Gastroesophageal sphincter (tissue), 4 donors: Measurements from ENCODE around the gene C4orf33. TPM values are rescaled to one million over a fixed set of nuclear protein-coding genes. Genes with fewer than 3 reads are reported as not detected.

Source experiments
- ATAC-seq: fragments of 150-250 bp; one replicate; pipeline ENCODE4 v1.9.1; 2016; ENCODE audit warnings: mild to moderate bottlenecking, moderate library complexity
- H3K27ac ChIP-seq, 4 donors: fragments of 200-600 bp; sonication (generic) in 3 of 4; 1 replicate in 3 of 4; 2 replicates in 1 of 4; pipeline ENCODE4 v1.5.1; 2016 to 2019
- H3K27me3 ChIP-seq: fragments of 200-600 bp; sonication (generic); one replicate; pipeline ENCODE4 v1.5.1; 2019
- H3K36me3 ChIP-seq, 2 donors: fragments of 200-600 bp; sonication (generic); one replicate each; pipeline ENCODE4 v1.5.1; 2019; ENCODE audit warnings: control low read depth in 1 of 2
- H3K4me1 ChIP-seq, 3 donors: fragments of 200-600 bp; sonication (generic); 1 replicate in 2 of 3; 2 replicates in 1 of 3; pipeline ENCODE4 v1.5.1; 2016 to 2019; ENCODE audit warnings: control low read depth in 2 of 3
- H3K4me3 ChIP-seq, 2 donors: fragments of 200-600 bp; sonication (generic); one replicate each; pipeline ENCODE4 v1.5.1; 2019; ENCODE audit warnings: mild to moderate bottlenecking in 1 of 2, moderate library complexity in 1 of 2
- H3K9me3 ChIP-seq, 3 donors: fragments of 200-600 bp; sonication (generic); one replicate each; pipeline ENCODE4 v1.5.1; 2017 to 2019; ENCODE audit warnings: control low read depth in 2 of 3
- EP300 ChIP-seq: sonication (generic); formaldehyde crosslinking; IDR thresholded peaks from one replicate; pipeline ENCODE4 v1.6.1; 2017; ENCODE audit warnings: antibody characterized with exemption, mild to moderate bottlenecking
- POLR2A ChIP-seq, 2 donors: fragments of 450-650 bp; IDR thresholded peaks; one replicate each; pipeline ENCODE4 v1.6.1; 2017; ENCODE audit warnings: antibody characterized with exemption in 2 of 2, mild to moderate bottlenecking in 2 of 2, moderate library complexity in 1 of 2
- POLR2AphosphoS5 ChIP-seq: sonication (generic); formaldehyde crosslinking; IDR thresholded peaks from one replicate; pipeline ENCODE4 v1.6.1; 2017; ENCODE audit warnings: antibody characterized with exemption
- WGBS, 2 donors: methylation state at CpG; one replicate each; pipeline ENCODE4 v1.1.5; 2018; ENCODE audit warnings: low coverage in 1 of 2; 5-methylcytosine and 5-hydroxymethylcytosine counted together
- total RNA-seq, 4 donors: library from RNA; depleted of rRNA; stranded (reverse); fragments of >200 nt; gene quantifications; one replicate each; pipeline ENCODE4 v1.1.0, GENCODE V29; 2016
- TF ChIP-seq, protein P1 (sequence below), 4 experiments: fragments of 200-600 bp in 2 of 4; fragments of 450-650 bp in 2 of 4; sonication (generic) in 1 of 4; IDR thresholded peaks; one replicate each; pipeline ENCODE4 v1.5.1; 2017 to 2019; ENCODE audit warnings: antibody characterized with exemption in 4 of 4, mild to moderate bottlenecking in 2 of 4, moderate library complexity in 2 of 4

Gene C4orf33
- total RNA-seq, 4 donors from 2014 or later, result 4.8 to 12.5 (median 7.6) TPM

DNA sequence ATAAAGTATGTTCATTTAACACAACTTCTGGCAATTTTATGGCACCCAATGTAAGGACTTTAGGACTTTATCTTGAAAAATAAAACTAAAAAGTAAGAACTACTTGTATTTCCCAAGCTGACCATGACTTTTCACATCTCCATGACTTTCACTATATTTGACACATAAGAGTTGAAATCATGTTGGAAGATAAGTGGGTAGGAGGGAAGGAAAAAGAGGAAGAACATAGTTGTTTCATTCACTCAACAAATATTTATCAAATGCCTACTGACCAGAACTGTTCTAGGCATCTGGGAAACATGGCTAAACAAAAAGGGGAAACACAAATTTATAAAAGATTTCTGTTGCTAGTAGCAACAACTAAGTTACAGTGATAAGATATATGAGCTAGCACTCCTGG is 18.6 kb upstream of the C4orf33 start:
- Histone ChIP-seq H3K27me3 (no peaks in the 10 kb centered on the region), H3K27ac (no peak overlapping the region), H3K36me3 (peaks cover 5 to 43% of the 10 kb centered on the region in 2 donors), H3K4me1 (no peaks in the 10 kb centered on the region), H3K4me3 (no peak overlapping the region), H3K9me3 (peaks cover 0 to 7% (median 0%) of the 10 kb centered on the region in 3 donors)
- TF ChIP-seq POLR2AphosphoS5 (no peak), EP300 (no peak), POLR2A (IDR thresholded peaks at IDR 0.05) (no peak)
- TF ChIP-seq, protein P1, sequence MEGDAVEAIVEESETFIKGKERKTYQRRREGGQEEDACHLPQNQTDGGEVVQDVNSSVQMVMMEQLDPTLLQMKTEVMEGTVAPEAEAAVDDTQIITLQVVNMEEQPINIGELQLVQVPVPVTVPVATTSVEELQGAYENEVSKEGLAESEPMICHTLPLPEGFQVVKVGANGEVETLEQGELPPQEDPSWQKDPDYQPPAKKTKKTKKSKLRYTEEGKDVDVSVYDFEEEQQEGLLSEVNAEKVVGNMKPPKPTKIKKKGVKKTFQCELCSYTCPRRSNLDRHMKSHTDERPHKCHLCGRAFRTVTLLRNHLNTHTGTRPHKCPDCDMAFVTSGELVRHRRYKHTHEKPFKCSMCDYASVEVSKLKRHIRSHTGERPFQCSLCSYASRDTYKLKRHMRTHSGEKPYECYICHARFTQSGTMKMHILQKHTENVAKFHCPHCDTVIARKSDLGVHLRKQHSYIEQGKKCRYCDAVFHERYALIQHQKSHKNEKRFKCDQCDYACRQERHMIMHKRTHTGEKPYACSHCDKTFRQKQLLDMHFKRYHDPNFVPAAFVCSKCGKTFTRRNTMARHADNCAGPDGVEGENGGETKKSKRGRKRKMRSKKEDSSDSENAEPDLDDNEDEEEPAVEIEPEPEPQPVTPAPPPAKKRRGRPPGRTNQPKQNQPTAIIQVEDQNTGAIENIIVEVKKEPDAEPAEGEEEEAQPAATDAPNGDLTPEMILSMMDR (IDR thresholded peaks at IDR 0.05), result no peak
- ATAC-seq, result no peak

- Histone ChIP-seq H3K27ac (no peak overlapping the region), H3K36me3 (peaks cover 5 to 34% of the 10 kb centered on the region in 2 donors), H3K4me3 (no peak overlapping the region), H3K9me3 (peaks cover 0 to 7% (median 0%) of the 10 kb centered on the region in 3 donors), H3K27me3 (no peaks in the 10 kb centered on the region), H3K4me1 (no peaks in the 10 kb centered on the region)
- TF ChIP-seq EP300 (no peak), POLR2AphosphoS5 (no peak), POLR2A (IDR thresholded peaks at IDR 0.05) (no peak)
- TF ChIP-seq, protein P1 (IDR thresholded peaks at IDR 0.05), result no peak
- ATAC-seq, result no peak
These were observed 15.8 kb upstream of the C4orf33 start for GRCh38 chr4:129080129-129080528.

DNA sequence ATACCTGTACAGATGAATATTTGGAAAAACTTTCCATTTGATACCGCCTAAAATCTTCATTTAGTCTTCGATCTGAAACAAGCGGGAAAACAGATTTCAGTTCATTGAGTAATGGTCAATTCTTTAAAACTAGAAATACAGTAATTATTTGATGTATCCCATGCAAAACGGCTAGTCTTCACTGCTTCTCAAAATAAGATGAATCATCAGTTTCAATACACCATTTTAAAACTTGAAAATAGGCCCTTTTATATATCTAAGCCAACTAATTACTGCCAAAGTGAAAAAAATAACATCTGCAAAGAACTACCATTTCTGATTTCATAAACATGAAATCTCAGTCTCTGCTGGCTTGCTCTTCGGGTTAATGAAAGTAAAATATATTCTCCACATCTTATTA is 13.7 kb upstream of the C4orf33 start:
- Histone ChIP-seq H3K27me3 (no peaks in the 10 kb centered on the region), H3K27ac (no peak overlapping the region), H3K4me1 (no peaks in the 10 kb centered on the region), H3K9me3 (peaks cover 0 to 7% (median 0%) of the 10 kb centered on the region in 3 donors), H3K4me3 (no peak overlapping the region), H3K36me3 (peaks cover 5 to 34% of the 10 kb centered on the region in 2 donors)
- TF ChIP-seq POLR2A (IDR thresholded peaks at IDR 0.05) (no peak), EP300 (no peak), POLR2AphosphoS5 (no peak)
- TF ChIP-seq, protein P1 (IDR thresholded peaks at IDR 0.05), result no peak
- ATAC-seq, result no peak
- 67 to 93% methylated on average over 4 to 5 of the region's 5 CpGs for WGBS, 2 donors

DNA sequence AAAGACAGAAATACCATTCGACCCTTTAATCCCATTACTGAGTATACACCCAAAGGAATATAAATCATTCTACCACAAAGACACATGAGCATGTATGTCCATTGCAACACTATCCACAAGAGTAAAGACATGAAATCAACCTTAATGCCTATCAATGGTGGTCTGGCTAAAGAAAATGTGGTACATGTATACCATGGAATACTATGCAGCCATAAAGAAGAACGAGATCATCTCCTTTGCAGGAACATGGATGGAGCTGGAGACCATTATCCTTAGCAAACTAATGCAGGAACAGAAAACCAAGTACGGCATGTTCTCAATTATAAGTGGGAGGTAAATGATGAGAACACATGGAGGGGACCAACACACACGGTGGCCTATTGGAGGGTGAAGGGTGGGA is 10.5 kb upstream of the C4orf33 start:
- no peak overlapping the region for H3K4me3 ChIP-seq
- H3K27ac ChIP-seq, result no peak overlapping the region
- no peaks in the 10 kb centered on the region for H3K9me3 ChIP-seq
- WGBS, 2 donors, result 96 to 100% methylated on average over 3 to 4 of the region's 4 CpGs
- no peak for ATAC-seq
- no peaks in the 10 kb centered on the region for H3K4me1 ChIP-seq
- TF ChIP-seq POLR2AphosphoS5, result no peak
- TF ChIP-seq, protein P1 (IDR thresholded peaks at IDR 0.05), result no peak
- TF ChIP-seq EP300, result no peak
- no peak for TF ChIP-seq POLR2A (IDR thresholded peaks at IDR 0.05)
- H3K27me3 ChIP-seq, result no peaks in the 10 kb centered on the region
- peaks cover 5 to 12% of the 10 kb centered on the region in 2 donors for H3K36me3 ChIP-seq

DNA sequence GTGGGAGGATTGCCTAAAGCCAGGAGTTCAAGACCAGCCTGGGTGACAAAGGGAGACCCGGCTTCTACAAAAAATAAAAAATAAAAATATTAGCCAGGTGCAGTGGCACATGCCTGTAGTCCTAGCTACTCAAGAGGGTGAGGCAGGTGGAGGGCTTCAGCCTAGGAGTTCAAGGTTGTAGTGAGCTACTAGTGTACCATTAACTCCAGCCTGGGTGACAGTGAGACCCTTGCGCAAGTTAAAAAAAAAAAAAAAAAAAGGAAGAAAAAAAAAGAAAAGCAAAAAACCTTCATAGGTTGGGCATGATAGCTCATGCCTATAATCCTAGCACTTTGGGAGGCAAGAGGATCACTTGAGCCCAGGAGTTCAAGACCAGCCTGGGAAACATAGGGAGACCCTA is 8.4 kb upstream of the C4orf33 start:
- Histone ChIP-seq H3K9me3 (no peaks in the 10 kb centered on the region), H3K27ac (no peak overlapping the region), H3K27me3 (no peaks in the 10 kb centered on the region), H3K36me3 (no peaks in the 10 kb centered on the region), H3K4me1 (peaks cover 7 to 18% (median 8%) of the 10 kb centered on the region in 3 donors), H3K4me3 (no peak overlapping the region)
- no peak for ATAC-seq
- 100% methylated on average over 1 to 2 of the region's 2 CpGs for WGBS, 2 donors
- TF ChIP-seq EP300, result no peak
- TF ChIP-seq POLR2A (IDR thresholded peaks at IDR 0.05), result no peak
- TF ChIP-seq POLR2AphosphoS5, result no peak
- TF ChIP-seq, protein P1 (IDR thresholded peaks at IDR 0.05), result no peak
